ENCODE results near the gene CTR9. TPM values are rescaled to one million over a fixed set of nuclear protein-coding genes. Genes with fewer than 3 reads are reported as not detected.

The CTR9 gene
- total RNA-seq, 1 donor from 2014 or later, result 39.8 TPM

GRCh38 chr11:10725114-10725906 is 25.7 kb upstream of the CTR9 start:
- peaks cover 15% of the 10 kb centered on the region for H3K4me1 Mint-ChIP-seq
- H3K36me3 Mint-ChIP-seq (ENCODE audit: low read depth), result peaks cover 3% of the 10 kb centered on the region
- H3K9me3 Mint-ChIP-seq, result no peaks in the 10 kb centered on the region
- TF ChIP-seq CTCF (conservative IDR thresholded peaks at IDR 0.05), result no peak
- DNase-seq (ENCODE audit: low read depth, low spot score), result no peak
- no peak overlapping the region for H3K4me3 Mint-ChIP-seq
- H3K27me3 Mint-ChIP-seq (ENCODE audit: low read depth), result no peaks in the 10 kb centered on the region
- no peak overlapping the region for H3K27ac Mint-ChIP-seq (ENCODE audit: unreplicated experiment)

GRCh38 chr11:10725907-10726253 is 25.2 kb upstream of the CTR9 start:
- no peak for TF ChIP-seq CTCF (conservative IDR thresholded peaks at IDR 0.05)
- no peak overlapping the region for H3K27ac Mint-ChIP-seq (ENCODE audit: unreplicated experiment)
- no peaks in the 10 kb centered on the region for H3K27me3 Mint-ChIP-seq (ENCODE audit: low read depth)
- no peaks in the 10 kb centered on the region for H3K9me3 Mint-ChIP-seq
- peaks cover 3% of the 10 kb centered on the region for H3K36me3 Mint-ChIP-seq (ENCODE audit: low read depth)
- DNase-seq (ENCODE audit: low read depth, low spot score), result no peak
- no peak overlapping the region for H3K4me3 Mint-ChIP-seq
- H3K4me1 Mint-ChIP-seq, result peaks cover 15% of the 10 kb centered on the region

GRCh38 chr11:10727146-10727851 is 23.7 kb upstream of the CTR9 start:
- no peak for DNase-seq (ENCODE audit: low read depth, low spot score)
- no peak for TF ChIP-seq CTCF (conservative IDR thresholded peaks at IDR 0.05)
- Mint-ChIP-seq H3K36me3 (ENCODE audit: low read depth) (no peaks in the 10 kb centered on the region), H3K27me3 (ENCODE audit: low read depth) (peaks cover 2% of the 10 kb centered on the region), H3K27ac (ENCODE audit: unreplicated experiment) (peak overlapping the region; percentile 20), H3K9me3 (no peaks in the 10 kb centered on the region), H3K4me1 (peaks cover 15% of the 10 kb centered on the region), H3K4me3 (peak overlapping the region; percentile 7)

- no peak for TF ChIP-seq CTCF (conservative IDR thresholded peaks at IDR 0.05)
- Mint-ChIP-seq H3K27me3 (ENCODE audit: low read depth) (peaks cover 2% of the 10 kb centered on the region), H3K27ac (ENCODE audit: unreplicated experiment) (no peak overlapping the region), H3K9me3 (no peaks in the 10 kb centered on the region), H3K4me3 (peak overlapping the region; percentile 77), H3K4me1 (peaks cover 15% of the 10 kb centered on the region), H3K36me3 (ENCODE audit: low read depth) (no peaks in the 10 kb centered on the region)
- DNase-seq (ENCODE audit: low read depth, low spot score), result no peak
These were observed 22.9 kb upstream of the CTR9 start for GRCh38 chr11:10728154-10728553.

- Mint-ChIP-seq H3K9me3 (no peaks in the 10 kb centered on the region), H3K36me3 (ENCODE audit: low read depth) (no peaks in the 10 kb centered on the region), H3K4me1 (peaks cover 15% of the 10 kb centered on the region), H3K4me3 (peak overlapping the region; percentile 77), H3K27me3 (ENCODE audit: low read depth) (peaks cover 2% of the 10 kb centered on the region), H3K27ac (ENCODE audit: unreplicated experiment) (no peak overlapping the region)
- no peak for TF ChIP-seq CTCF (conservative IDR thresholded peaks at IDR 0.05)
- DNase-seq (ENCODE audit: low read depth, low spot score), result peak; percentile 53
These were observed 22.1 kb upstream of the CTR9 start for GRCh38 chr11:10728789-10729472.

All from neural crest cell (in vitro differentiated cells).